Adipocyte (in vitro differentiated cells): ENCODE measurements around the gene NAALADL1.

Experiments
- DNase-seq: peaks from one replicate; pipeline ENCODE4 v3.0.0-alpha.2; 2015; ENCODE audit warnings: low read depth
- H3K27me3 ChIP-seq: replicated peaks from 2 replicates; pipeline ENCODE4 v1.7.0; 2013; ENCODE audit warnings: mild to moderate bottlenecking, low read length, moderate library complexity; ENCODE audit not compliant: control insufficient read depth, insufficient read depth
- H3K36me3 ChIP-seq: 2 replicates; pipeline ENCODE4 v1.7.0; 2013; ENCODE audit warnings: low read length, mild to moderate bottlenecking, moderate library complexity; ENCODE audit not compliant: control insufficient read depth, insufficient read depth, severe bottlenecking
- H3K4me1 ChIP-seq: 2 replicates; pipeline ENCODE4 v1.7.0; 2013; ENCODE audit warnings: mild to moderate bottlenecking, low read length, moderate library complexity; ENCODE audit not compliant: control insufficient read depth, insufficient read depth
- H3K4me3 ChIP-seq: 2 replicates; pipeline ENCODE4 v1.7.0; 2013; ENCODE audit warnings: mild to moderate bottlenecking, low read length, moderate library complexity
- H3K9ac ChIP-seq: 2 replicates; pipeline ENCODE4 v1.7.0; 2013; ENCODE audit warnings: mild to moderate bottlenecking, low read length, moderate library complexity
- H3K9me3 ChIP-seq: 2 replicates; pipeline ENCODE4 v1.7.0; 2013; ENCODE audit warnings: mild to moderate bottlenecking, low read length, moderate library complexity; ENCODE audit not compliant: control insufficient read depth

NAALADL1 gene, protein sequence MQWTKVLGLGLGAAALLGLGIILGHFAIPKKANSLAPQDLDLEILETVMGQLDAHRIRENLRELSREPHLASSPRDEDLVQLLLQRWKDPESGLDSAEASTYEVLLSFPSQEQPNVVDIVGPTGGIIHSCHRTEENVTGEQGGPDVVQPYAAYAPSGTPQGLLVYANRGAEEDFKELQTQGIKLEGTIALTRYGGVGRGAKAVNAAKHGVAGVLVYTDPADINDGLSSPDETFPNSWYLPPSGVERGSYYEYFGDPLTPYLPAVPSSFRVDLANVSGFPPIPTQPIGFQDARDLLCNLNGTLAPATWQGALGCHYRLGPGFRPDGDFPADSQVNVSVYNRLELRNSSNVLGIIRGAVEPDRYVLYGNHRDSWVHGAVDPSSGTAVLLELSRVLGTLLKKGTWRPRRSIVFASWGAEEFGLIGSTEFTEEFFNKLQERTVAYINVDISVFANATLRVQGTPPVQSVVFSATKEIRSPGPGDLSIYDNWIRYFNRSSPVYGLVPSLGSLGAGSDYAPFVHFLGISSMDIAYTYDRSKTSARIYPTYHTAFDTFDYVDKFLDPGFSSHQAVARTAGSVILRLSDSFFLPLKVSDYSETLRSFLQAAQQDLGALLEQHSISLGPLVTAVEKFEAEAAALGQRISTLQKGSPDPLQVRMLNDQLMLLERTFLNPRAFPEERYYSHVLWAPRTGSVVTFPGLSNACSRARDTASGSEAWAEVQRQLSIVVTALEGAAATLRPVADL

DNA sequence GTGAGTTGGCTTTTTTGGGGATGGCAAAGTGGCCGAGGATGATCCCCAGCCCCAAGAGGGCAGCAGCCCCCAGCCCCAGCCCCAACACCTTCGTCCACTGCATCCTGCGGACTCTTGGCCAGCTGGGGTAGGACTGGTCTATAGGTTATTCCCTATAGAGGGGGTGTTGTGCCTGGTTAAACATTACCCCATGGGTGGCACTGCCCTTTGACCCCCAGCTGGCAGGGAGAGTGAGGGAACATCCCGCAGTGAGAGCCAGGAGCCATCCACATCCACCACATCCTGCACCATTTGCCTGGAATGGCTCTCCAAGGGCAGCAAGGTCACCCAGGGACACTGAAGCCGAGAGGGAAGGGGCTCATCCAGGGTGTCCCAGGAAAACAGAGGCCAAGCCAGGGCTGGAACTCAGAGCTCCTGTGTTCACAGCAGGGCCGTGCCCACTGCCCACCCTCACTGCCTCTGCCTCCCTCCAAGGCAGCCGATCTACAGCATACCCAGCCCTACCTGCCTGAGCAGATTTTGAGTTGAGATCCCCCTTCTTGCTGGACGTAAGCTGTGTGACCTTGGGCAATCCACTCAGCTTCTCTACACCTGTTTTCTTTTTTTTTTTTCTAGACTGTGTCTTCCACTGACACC, at the start of gene NAALADL1:
Gene NAALADL1 (minus strand): TSS at position 135 of the 636 bp plus-strand sequence. CDS start 32 bp downstream, at position 103.
- peaks cover 14% of the 10 kb centered on the region for H3K27me3 ChIP-seq
- no peak for DNase-seq
- H3K36me3 ChIP-seq, result no peaks in the 10 kb centered on the region
- no peak within 1 kb of the TSS for H3K9ac ChIP-seq
- no peaks in the 10 kb centered on the region for H3K9me3 ChIP-seq
- H3K4me3 ChIP-seq, result no peak within 1 kb of the TSS
- H3K4me1 ChIP-seq, result no peaks in the 10 kb centered on the region

DNA sequence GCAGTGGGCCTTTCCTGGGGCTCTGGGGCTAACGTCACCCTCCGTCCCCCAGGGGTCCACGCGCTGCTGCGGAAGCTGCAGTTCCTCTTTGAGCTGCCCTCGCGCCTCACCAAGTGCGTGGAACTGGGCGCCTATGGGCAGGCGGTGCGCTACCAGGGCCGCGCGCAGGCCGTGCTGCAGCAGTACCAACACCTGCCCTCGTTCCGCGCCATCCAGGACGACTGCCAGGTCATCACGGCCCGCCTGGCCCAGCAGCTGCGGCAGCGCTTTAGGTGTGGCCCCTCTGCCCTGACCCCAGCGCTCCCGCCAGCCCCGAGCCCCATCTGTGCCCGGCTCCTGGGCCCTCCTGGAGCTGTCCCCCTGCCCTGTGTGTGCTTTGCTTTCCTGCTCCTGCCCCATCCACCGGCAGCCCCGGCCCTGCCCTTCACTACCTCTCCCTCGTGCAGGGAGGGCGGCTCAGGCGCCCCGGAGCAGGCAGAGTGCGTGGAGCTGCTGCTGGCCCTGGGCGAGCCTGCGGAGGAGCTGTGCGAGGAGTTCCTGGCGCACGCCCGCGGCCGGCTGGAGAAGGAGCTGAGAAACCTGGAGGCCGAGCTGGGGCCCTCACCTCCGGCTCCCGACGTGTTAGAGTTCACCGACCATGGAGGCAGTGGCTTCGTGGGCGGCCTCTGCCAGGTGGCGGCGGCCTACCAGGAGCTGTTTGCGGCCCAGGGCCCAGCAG, 49.6 kb upstream of the NAALADL1 start:
- no peaks in the 10 kb centered on the region for H3K27me3 ChIP-seq
- H3K9me3 ChIP-seq, result no peaks in the 10 kb centered on the region
- DNase-seq, result no peak
- no peak overlapping the region for H3K4me3 ChIP-seq
- peaks cover 16% of the 10 kb centered on the region for H3K36me3 ChIP-seq
- peaks cover 38% of the 10 kb centered on the region for H3K4me1 ChIP-seq
- no peak overlapping the region for H3K9ac ChIP-seq

DNA sequence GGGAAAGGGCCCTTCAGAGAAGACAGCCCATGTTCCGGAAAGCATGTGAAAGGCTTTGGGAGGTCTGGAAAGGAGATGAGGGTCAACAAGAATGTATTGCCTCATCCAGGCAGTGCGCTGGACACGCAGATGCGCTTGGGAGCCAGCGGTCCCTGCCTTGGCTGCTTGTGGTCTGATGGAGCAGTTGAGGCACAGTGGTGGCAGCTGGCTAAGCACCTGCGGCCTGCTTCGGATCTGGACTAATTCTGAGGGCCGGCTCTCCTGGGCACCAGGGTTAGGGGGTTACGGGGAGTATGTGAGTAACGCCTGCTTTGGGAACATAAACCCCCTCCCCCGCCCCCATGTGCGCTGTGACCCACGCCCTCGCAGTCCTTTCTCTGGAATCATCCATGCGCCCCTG, 48.7 kb upstream of the NAALADL1 start:
- no peak overlapping the region for H3K9ac ChIP-seq
- H3K9me3 ChIP-seq, result no peaks in the 10 kb centered on the region
- no peak for DNase-seq
- H3K4me1 ChIP-seq, result peaks cover 42% of the 10 kb centered on the region
- H3K36me3 ChIP-seq, result peaks cover 16% of the 10 kb centered on the region
- no peaks in the 10 kb centered on the region for H3K27me3 ChIP-seq
- no peak overlapping the region for H3K4me3 ChIP-seq

DNA sequence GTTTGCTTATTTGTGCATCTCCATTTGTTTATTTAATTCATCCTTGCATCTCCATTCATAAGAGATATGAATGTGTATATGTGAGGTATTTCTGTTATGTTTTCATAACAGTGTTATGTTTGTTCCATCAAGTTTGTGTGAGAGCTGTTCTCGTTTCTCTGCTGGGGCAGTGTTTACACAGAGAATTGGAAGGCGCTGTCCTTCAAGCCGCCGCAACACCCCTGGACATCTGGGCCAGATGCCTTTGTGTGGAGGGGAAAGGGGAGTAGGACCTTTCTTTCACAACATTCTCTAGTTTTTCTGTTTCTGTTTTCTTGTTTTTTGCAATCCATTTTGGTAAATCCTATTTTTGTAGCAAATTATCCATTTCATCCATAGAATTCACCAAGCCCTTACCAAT, 46.3 kb upstream of the NAALADL1 start:
- peaks cover 45% of the 10 kb centered on the region for H3K4me1 ChIP-seq
- H3K9me3 ChIP-seq, result no peaks in the 10 kb centered on the region
- DNase-seq, result no peak
- H3K4me3 ChIP-seq, result no peak overlapping the region
- peaks cover 15% of the 10 kb centered on the region for H3K36me3 ChIP-seq
- no peaks in the 10 kb centered on the region for H3K27me3 ChIP-seq
- peak overlapping the region; percentile 41 for H3K9ac ChIP-seq

DNA sequence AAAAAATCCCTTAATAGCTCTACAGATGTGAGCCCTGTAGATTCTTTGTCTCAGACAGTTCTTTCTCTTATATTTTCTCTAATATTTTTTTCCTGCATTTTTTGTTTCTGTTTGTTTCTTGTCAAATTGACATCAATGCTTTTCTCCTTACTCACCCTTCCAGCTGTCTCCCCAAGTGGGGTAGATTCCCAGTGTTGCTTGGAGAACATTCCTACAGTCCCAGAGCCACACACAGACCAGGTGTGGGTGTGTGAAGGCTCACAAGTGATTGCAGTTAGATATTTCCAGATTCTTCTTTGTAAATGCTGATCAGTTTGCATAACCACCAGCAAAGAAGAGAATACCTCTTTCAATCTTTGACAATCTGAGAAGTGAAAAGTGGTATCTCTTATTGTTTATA, 45.1 kb upstream of the NAALADL1 start:
- peaks cover 45% of the 10 kb centered on the region for H3K4me1 ChIP-seq
- no peak overlapping the region for H3K9ac ChIP-seq
- DNase-seq, result no peak
- no peaks in the 10 kb centered on the region for H3K9me3 ChIP-seq
- no peaks in the 10 kb centered on the region for H3K27me3 ChIP-seq
- no peak overlapping the region for H3K4me3 ChIP-seq
- H3K36me3 ChIP-seq, result peaks cover 4% of the 10 kb centered on the region

DNA sequence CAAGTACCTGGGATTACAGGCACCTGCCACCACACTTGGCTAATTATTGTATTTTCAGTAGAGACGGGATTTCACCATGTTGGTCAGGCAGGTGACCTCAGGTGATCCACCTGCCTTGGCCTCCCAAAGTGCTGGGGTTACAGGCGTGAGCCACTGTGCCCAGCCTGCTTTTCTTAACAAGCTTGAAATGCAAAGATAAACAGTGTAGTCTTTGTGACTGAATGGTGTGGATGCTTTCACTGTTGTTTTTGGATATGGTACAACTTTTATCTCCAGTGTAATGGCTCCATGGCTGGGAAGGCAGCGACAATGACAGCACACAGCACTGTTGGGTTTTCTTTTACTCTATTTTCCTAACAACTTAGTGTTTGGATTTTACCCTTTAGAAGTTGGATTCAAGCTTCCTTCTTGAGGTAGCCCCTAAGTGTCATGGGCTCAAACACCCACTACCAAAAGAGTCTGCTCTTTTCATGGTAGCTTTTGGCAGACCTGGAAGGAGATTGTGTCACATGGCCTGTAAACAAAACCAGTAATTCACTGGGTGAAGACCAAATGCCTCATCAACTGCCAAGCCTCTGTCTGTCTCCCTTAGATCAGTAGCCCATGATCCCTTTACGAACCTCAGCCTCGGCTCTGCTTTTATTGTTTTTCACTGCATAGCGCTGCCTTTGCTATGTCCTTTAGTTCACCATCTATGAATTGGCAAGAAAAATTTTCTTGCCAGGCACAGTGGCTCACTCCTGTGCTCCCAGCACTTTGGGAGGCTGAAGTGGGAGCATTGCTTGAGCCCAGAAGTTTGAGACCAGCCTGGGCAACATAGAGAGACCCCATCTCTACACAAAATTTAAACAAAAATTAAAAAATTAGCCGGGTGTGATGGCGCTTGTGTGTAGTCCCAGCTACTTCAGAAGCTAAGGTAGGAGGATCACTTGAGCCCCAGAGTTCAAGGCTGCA, 44.1 kb upstream of the NAALADL1 start:
- no peaks in the 10 kb centered on the region for H3K27me3 ChIP-seq
- H3K4me3 ChIP-seq, result no peak overlapping the region
- peaks cover 45% of the 10 kb centered on the region for H3K4me1 ChIP-seq
- no peaks in the 10 kb centered on the region for H3K9me3 ChIP-seq
- DNase-seq, result peak; percentile 36
- no peak overlapping the region for H3K9ac ChIP-seq
- H3K36me3 ChIP-seq, result peaks cover under 1% of the 10 kb centered on the region

DNA sequence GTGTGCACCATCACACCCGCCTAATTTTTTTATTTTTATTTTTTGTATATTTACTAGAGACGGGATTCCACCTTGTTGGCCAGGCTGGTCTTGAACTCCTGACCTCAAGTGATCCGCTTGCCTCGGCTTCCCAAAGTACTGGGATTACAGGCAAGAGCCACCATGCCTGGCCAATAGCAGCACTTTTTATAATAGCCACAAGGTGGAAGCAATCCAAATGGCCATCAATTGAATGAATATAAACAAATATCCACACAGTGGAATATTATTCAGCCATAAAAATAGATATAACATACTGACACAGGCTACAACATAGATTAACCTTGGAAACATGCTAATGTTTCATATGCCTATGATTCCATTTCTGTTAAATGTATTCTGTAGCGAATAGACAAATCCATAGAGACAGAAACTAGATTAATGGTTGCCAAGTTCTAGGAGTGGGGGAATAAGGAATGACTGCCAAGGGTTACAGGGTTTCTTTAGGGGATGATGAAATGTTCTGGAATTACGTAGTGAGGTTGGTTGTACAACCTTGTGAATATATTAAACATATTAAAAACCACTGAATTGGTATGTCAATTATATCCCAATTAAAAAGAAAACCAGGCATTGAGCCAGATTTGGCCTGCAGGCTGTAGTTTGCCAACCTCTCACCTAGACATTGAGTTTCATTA, 42.5 kb upstream of the NAALADL1 start:
- Histone ChIP-seq H3K27me3 (no peaks in the 10 kb centered on the region), H3K4me3 (peak overlapping the region; percentile 23), H3K9ac (peak overlapping the region; percentile 66), H3K4me1 (peaks cover 53% of the 10 kb centered on the region), H3K9me3 (no peaks in the 10 kb centered on the region), H3K36me3 (no peaks in the 10 kb centered on the region)
- no peak for DNase-seq

DNA sequence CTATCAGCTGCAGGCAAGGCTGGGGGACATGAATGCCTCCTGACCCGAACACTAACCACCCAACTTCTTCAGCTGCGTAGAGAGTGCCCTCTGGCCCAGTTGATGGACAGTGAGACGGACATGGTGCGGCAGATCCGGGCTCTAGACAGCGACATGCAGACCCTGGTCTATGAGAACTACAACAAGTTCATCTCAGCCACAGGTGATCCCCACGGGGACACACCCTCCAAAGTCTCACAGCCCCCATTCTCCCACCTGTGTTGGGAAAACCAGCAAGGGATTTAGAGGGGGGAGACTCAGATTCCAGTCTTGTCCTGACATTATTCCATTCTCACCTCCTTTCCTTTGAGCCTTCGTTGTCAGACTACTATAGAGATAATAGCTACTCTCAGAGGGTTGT, 38.6 kb upstream of the NAALADL1 start:
- Histone ChIP-seq H3K9me3 (no peaks in the 10 kb centered on the region), H3K9ac (peak overlapping the region; percentile 37), H3K4me1 (peaks cover 27% of the 10 kb centered on the region), H3K36me3 (no peaks in the 10 kb centered on the region), H3K4me3 (peak overlapping the region; percentile 85), H3K27me3 (no peaks in the 10 kb centered on the region)
- no peak for DNase-seq

DNA sequence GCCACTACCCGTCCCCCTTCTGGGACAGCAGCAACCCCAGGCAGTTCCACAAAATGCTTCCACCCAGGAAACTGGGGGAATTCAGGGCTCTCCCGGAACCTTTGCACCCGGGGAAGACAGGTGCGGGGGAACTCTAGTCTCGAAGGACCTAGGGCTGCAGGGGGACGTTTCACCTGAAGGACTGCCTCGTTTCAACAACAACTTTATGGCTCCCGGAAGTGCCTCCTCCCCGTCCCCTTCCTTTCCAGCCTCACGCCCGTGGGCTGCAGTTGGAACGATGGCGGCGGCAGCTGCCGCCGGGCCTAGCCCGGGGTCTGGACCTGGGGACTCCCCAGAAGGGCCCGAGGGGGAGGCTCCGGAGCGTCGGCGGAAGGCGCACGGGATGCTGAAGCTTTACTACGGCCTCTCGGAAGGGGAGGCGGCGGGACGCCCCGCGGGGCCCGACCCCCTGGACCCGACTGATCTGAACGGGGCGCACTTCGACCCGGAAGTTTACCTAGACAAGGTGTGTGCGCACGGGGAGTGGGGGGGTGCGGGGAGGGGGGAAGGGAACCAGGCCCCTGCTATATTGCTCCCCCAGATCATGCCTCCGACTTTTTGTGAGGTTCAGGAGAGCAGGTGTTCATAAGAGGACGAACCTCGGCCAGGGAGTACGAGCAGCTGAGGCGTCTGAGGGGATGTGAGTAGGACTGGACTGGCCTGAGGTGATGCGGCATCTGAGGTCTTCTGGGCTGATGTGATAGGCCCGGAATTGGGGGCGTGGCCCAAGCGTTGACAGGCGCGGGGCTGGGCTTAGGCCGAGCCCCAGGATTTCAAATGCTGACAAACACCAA, 37.8 kb upstream of the NAALADL1 start, which contains the start of gene VPS51:
Gene VPS51 (plus strand): TSS at position 241 of the 833 bp plus-strand sequence. CDS start 37 bp downstream, at position 278.
- peak; percentile 93 for DNase-seq
- Histone ChIP-seq H3K36me3 (no peaks in the 10 kb centered on the region), H3K9ac (peak within 1 kb of the TSS; percentile 90), H3K27me3 (no peaks in the 10 kb centered on the region), H3K9me3 (no peaks in the 10 kb centered on the region), H3K4me3 (peak within 1 kb of the TSS; percentile 85), H3K4me1 (peaks cover 20% of the 10 kb centered on the region)
